Left forelimb (tissue), 1 donor: ENCODE measurements around the gene PLPPR3.

Experiments
- DNase-seq: peaks from one replicate; pipeline ENCODE4 v3.0.0-alpha.2; 2018; ENCODE audit warnings: low spot score

PLPPR3 gene

GRCh38 chr19:807627-808422, 13.9 kb downstream of the PLPPR3 start:
- no peak for DNase-seq

- no peak for DNase-seq
Observed at GRCh38 chr19:806815-807421, 14.8 kb downstream of the PLPPR3 start.

- no peak for DNase-seq
Observed at GRCh38 chr19:805600-806550, 15.9 kb downstream of the PLPPR3 start.

- DNase-seq = no peak
Observed at GRCh38 chr19:805166-805551, 16.6 kb downstream of the PLPPR3 start.

GRCh38 chr19:804419-805165, 17.2 kb downstream of the PLPPR3 start:
- no peak for DNase-seq

GRCh38 chr19:803686-804418, 17.9 kb downstream of the PLPPR3 start:
- DNase-seq = no peak

- DNase-seq = no peak
Observed at GRCh38 chr19:803099-803561, 18.6 kb downstream of the PLPPR3 start.

- no peak for DNase-seq
Observed at GRCh38 chr19:802498-803098, 19.2 kb downstream of the PLPPR3 start.

- no peak for DNase-seq
Observed at GRCh38 chr19:801861-802497, 19.8 kb downstream of the PLPPR3 start.

- no peak for DNase-seq
Observed at GRCh38 chr19:801030-801860, 20.5 kb downstream of the PLPPR3 start.

- no peak for DNase-seq
Observed at GRCh38 chr19:800360-801029, 21.3 kb downstream of the PLPPR3 start.

- DNase-seq = no peak
Observed at GRCh38 chr19:799076-799881, 22.5 kb downstream of the PLPPR3 start.

GRCh38 chr19:798415-799075, 23.2 kb downstream of the PLPPR3 start:
- DNase-seq = no peak

GRCh38 chr19:797528-798414, 24.0 kb downstream of the PLPPR3 start:
- peak; percentile 94 for DNase-seq

GRCh38 chr19:796692-797527, 24.8 kb downstream of the PLPPR3 start, which contains the start of gene PTBP1:
PTBP1 (plus strand) TSS chr19:797452; CDS start chr19:797498, 46 bp downstream.
- DNase-seq = peak; percentile 100
